ACHN (cell line): ENCODE data around the gene PRUNE2.
"Not testable (repeated sequence)": the region's sequence is repeated elsewhere in the genome, so short reads cannot be mapped to it uniquely, and the experiment has no call there.

ENCODE experiments used
- DNase-seq: peaks from one replicate; pipeline ENCODE4 v3.0.0-alpha.2; 2015
- in situ Hi-C: cut with HindIII; loops from 2 replicates; pipeline ENCODE4 v1.10.0; 2017; ENCODE audit warnings: low sequenced_read_pairs, low pct_ligation_motif_present, low pct_unique_long_range_greater_than_20kb

PRUNE2 gene

GRCh38 chr9:76603931-76604570, 301.9 kb downstream of the PRUNE2 start:
- in situ Hi-C loops, result no loop called here
- DNase-seq, result no peak

DNA sequence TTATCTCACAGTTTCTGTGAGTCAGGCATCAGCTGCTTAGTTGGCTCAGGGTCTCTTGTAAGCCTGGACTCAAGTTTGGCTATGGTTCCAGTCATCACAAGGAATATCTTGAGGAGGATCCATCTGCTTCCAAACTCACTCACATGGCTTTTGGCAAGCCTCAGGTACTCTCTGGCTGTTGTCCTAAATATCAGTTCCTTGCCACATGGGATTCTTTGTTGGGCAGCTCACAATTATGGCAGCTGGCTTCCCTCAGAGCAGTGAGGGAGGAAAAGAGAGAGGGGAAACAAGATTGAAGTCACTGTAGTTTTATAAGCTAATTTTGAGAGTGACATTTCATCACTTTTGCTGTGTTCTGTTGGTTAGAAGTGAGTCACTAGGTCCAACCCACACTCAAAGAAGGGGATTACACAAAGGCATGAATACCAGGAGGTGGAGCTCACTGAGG, 302.4 kb downstream of the PRUNE2 start:
- DNase-seq, result no peak
- in situ Hi-C loops, result no loop called here

DNA sequence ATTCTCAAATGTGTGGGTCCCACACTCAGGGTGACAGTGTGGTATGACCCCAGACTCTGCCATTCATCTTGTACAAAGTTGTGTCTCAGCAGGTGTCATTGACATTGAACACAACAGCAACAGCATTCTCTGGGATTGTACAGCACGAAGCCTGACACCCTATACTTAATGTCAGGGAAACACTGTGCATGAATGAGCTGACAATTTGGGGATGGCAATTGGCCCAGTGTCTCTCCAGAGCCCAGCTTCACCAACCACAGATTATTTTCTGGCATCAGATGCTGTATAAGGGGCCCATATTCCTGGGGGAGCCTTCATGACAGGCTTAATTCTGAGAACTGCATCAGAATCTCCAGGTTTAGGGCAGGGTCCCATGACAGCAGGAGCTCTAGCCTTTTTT, 303.7 kb downstream of the PRUNE2 start:
- in situ Hi-C loops, result no loop called here
- no peak for DNase-seq

- DNase-seq, result no peak
- in situ Hi-C loops, result no loop called here
These were observed 305.8 kb downstream of the PRUNE2 start for GRCh38 chr9:76600007-76600615.

- in situ Hi-C loops, result no loop called here
- DNase-seq, result no peak
These were observed 306.9 kb downstream of the PRUNE2 start for GRCh38 chr9:76598981-76599380.

DNA sequence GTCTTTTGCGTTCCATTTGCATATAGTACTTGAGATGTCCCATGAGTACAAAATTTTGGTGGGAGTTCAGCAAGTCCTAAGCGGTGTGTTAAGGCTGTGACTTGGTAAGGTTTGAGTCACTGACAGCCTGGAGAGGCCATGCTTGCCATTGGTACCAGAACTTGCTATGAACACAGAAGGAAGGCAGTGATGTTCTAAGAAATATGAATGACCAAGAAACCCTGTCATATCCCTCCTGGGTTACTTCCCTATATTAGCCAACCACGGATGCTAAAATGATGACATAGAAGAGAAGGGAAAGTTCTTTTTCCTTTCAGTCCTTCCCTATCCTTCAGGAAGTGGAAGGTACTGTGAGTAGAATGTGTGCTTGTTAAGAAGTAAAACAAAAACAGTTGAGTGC, 310.3 kb downstream of the PRUNE2 start:
- DNase-seq, result no peak
- in situ Hi-C loops, result no loop called here

DNA sequence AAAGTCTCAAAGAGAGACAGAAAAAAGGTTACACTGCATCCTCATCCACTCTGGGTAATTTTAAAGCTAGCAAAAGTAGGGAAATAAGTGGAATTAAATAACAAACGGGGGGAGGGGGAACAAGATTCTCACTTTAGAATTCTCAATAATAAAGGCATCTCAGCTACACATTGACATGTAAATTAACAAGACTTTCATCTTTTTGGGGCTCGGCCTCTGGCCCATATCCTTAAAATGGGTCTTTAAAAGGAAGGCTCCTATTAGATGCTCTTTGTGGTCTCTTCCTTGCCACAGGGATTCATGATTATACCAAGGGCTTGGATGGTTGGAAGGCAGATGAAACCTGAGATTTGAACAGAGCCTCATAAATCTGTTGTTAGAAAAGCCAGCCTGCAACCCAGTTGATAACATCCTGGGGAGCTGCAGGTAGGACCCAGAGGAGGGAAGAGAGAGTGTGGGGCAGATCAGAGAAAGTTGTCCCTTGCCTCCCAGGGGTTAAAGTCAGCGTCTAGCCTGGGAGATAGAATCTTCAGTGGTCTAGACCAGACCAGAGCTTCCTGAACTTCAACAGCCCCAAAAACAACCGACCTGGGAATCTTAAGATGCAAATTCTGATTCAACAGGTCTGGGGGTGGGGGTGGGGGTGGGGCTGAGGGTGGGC, 311.0 kb downstream of the PRUNE2 start:
- no peak for DNase-seq
- in situ Hi-C loops, result no loop called here

DNA sequence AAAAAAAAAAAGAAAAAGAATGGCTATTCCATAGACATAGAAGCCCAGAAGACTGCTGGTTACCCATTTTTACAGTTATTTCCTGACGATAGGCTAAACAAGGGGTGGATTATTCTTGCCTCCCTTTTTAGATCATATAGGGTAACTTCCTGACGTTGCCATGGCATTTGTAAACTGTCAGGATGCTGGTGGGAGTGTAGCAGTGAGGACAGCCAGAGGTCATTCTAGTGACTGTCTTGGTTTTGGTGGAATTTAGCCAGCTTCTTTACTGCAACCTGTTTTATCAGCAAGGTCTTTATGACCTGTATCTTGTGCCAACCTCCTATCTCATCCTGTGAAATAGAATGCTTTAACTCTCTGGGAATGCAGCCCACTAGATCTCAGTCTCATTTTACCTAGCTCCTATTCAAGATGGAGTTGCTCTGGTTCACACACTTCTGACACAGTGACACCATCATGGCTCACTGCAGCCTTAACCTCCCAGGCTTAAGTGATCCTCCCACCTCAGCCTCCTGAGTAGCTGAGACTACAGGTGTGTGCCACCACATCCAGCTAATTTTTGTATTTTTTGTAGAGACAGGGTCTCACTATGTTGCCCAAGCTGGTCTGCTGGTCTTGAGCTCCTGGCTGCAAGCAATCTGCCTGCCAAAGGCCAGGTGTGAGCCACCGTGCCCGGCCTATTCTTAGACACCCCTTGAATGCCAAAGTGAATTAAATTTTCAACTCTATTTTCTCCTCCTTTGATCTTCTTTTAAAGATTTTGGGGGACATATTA, 311.8 kb downstream of the PRUNE2 start:
- in situ Hi-C loops, DNase-seq: not testable (repeated sequence)

DNA sequence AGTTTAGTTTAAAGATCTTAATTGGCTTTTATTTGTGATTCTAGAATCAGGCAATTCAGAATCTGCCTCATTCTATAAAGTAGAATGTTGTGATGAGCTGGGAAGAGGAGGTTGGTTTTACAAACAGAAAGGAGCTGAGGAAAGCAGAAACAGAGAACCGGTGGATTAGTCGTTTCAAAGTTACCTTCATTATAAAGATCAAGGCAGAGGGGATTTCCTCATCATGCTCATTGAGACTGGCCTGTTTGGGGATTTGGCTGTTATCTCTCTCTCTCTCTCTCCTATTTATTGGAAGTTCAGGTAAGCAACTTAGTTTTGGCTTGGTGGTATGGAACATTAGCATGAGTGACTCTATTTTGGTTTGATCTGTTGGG, 313.0 kb downstream of the PRUNE2 start:
- DNase-seq, result no peak
- in situ Hi-C loops, result no loop called here

GRCh38 chr9:76592091-76592973, 313.6 kb downstream of the PRUNE2 start:
- in situ Hi-C loops, result no loop called here
- DNase-seq, result no peak

DNA sequence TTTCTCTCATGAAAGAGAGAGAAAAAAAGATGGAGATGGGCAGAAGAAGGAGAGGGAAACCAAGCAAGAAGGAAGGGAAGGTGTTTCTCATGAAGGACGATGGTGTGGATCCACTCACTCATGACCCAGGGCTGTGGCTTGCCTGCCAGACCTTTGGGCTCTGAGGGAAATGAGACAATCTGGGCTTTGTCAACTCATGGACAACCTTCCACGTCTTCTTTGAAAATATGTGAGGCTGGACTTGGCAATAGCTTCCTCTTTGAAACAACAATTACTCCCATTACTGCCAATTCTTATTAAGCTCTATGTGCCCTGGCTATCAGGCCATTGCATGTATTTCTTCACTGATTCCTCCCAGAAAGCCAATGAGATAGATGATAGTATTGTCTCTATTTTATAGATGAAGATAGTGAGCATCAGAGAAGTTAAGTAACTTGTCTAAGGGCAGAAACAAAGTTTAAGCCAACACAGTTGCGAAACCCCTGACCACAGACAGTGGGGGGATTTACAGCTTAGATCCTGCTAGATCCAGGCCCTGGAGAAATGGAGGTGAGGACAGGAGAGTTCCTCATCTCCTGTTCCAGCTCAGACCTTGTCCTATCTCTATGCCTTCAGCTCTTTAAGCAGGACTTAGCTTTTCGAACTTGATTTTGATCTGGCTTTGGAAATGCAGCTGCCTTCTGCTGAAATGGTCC, 314.5 kb downstream of the PRUNE2 start:
- in situ Hi-C loops, result no loop called here
- no peak for DNase-seq

DNA sequence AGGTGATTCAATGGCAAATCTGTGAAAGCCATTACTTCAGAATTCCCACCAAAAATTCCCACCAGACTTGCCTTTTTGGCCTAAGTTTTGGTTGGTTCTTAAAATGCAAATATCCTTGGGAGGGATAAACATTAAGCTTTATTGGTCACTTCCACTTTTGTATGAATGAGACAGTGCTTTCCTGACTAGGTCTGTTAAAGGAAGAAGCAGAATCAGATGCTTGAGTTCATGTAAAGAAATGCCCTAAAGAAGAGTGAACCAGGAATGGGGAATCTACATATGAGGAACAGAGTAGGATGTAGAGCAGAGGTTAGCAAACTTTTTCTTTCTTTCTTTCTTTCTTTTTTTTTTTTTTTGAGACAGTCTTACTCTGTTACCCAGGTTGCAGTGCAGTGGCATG, 317.6 kb downstream of the PRUNE2 start:
- in situ Hi-C loops, result no loop called here
- DNase-seq, result no peak

DNA sequence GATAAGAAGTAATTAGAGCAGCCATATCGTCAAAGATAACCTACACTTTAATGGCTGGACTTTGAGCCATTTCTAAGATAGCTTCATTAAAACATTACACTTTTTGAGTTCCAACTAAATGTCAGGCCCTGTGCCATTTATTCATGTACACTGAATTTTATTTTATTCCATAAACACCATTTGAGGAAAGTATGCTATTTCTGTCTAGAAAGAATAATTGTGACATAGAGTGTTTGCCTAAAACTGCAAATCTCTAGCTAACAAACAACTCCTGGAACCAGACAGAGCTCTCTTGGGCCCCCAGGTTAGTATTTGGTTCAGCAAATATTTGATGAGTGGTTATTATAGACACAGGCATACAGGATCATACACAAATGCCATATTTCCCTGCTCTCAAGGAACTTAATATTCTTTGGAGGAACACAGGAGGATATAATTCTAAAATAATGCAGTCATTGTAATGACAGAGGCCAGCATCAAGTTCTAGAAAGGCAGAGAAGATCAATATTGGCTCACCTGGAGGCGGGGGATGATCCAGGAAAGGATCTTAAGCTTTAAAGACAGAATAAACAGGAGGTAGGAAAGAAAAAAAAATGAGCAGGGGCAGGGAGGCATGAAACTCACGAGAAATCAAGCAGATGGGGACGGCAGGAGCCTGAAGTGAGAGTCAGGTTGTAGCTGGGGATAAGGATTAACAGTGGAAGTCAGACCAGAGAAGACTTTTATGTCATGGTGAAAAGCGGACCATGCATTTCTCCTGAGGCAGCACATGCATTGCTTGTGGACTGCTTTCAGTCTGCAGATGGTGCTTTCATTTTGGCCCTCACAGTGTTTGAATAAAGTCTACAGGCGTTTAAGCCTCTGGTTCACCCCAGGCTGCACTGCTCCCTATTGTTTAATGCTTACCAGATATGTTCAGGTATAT, 319.3 kb downstream of the PRUNE2 start:
- in situ Hi-C loops, result no loop called here
- no peak for DNase-seq

DNA sequence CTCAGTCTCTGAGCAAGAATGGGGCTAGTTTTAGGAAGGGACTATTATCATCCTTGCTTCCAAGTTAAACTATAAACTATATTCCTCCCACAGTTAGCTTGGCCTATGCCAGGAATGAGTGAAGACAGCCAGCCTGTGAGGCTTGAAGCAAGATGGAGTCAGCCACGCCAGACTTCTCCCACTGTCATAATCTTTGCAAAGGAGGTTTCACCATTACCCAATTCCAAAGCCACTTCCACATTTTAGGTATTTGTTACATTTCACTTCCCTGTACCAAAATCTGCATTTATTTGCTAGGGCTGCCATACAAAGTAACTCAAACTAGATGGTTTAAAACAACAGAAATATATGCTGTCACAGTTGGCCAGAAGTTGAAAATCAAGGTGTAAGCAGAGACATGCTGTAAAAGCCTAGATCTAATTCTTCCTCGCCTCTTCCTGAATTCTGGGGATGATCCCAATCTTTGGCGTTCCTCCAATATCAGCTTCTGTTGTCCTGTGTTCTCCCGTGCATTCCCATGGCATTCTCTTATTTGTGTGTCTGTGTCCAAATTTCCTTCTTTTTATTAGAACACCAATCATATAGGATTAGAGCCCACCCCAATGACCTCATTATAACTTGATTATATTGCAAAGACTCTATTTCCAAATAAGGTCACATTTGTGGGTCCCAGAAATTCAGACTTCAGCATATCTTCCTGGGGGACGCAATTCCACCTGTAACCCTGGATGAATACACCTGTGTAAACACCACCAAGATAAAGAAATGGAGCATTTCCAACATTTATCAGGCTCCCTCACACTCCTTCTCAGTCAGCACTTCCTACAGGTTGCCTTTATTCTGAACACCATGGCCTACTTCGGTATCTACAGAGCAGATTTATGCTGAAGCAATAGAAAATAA, 320.2 kb downstream of the PRUNE2 start:
- in situ Hi-C loops, result no loop called here
- DNase-seq, result no peak

DNA sequence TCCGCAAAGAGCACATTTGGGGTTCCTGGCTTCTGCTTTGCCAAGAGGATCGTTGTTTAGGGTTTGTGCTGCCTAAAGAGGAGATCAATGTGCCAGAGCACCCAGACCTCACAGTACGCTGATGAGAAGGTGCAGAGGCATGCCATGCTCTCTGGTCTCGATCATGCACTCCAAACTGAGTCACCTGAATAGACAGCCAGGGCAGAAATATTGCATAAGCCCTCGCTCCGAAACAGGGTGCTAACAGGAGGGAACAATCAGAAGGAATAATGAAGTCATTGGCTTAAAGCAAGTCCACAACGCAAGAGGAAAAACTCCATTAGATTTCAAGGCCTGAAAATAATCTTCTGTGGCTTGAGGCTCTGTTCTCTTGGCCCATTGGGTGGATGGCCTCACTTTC, 322.7 kb downstream of the PRUNE2 start:
- in situ Hi-C loops, result no loop called here
- no peak for DNase-seq

GRCh38 chr9:76581731-76582130, 324.2 kb downstream of the PRUNE2 start:
- no peak for DNase-seq
- in situ Hi-C loops, result no loop called here
